ENCODE measurements around the gene GRM7.

Gene GRM7

GRCh38 chr3:7790141-7790540, 929.2 kb downstream of the GRM7 start:
- Histone ChIP-seq H3K4me3 (ENCODE audit: low read length) (no peak overlapping the region), H3K9me3 (ENCODE audit: control insufficient read depth, insufficient read depth, low read length) (peaks cover 9% of the 10 kb centered on the region; the same call in 1 of the 2 replicates), H3K9me2 (replicated peaks; ENCODE audit: control insufficient read depth, low read length) (no peaks in the 10 kb centered on the region), H3K79me2 (ENCODE audit: control insufficient read depth, low read length) (no peaks in the 10 kb centered on the region), H3F3A (ENCODE audit: control insufficient read depth, insufficient read depth) (no peaks in the 10 kb centered on the region), H3K4me1 (ENCODE audit: control insufficient read depth, low read length) (no peaks in the 10 kb centered on the region), H3K36me3 (ENCODE audit: control insufficient read depth, low read length) (no peaks in the 10 kb centered on the region), H3K27ac (ENCODE audit: low read depth, low read length) (no peak overlapping the region), H4K20me1 (ENCODE audit: control insufficient read depth, insufficient read depth, low read depth, low read length) (no peaks in the 10 kb centered on the region), H3K27me3 (ENCODE audit: control insufficient read depth, low read length) (no peaks in the 10 kb centered on the region), H3K4me2 (ENCODE audit: low read length) (no peak overlapping the region)
- TF ChIP-seq EZH2phosphoT487 (IDR thresholded peaks at IDR 0.05; ENCODE audit: borderline replicate concordance, low read length) = no peak
- TF ChIP-seq, protein P1, sequence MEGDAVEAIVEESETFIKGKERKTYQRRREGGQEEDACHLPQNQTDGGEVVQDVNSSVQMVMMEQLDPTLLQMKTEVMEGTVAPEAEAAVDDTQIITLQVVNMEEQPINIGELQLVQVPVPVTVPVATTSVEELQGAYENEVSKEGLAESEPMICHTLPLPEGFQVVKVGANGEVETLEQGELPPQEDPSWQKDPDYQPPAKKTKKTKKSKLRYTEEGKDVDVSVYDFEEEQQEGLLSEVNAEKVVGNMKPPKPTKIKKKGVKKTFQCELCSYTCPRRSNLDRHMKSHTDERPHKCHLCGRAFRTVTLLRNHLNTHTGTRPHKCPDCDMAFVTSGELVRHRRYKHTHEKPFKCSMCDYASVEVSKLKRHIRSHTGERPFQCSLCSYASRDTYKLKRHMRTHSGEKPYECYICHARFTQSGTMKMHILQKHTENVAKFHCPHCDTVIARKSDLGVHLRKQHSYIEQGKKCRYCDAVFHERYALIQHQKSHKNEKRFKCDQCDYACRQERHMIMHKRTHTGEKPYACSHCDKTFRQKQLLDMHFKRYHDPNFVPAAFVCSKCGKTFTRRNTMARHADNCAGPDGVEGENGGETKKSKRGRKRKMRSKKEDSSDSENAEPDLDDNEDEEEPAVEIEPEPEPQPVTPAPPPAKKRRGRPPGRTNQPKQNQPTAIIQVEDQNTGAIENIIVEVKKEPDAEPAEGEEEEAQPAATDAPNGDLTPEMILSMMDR (IDR thresholded peaks at IDR 0.05; ENCODE audit: low read depth, low read length, poor library complexity, severe bottlenecking) = no peak

Measured in DOHH2 (cell line).